ENCODE data around the gene CD226.
"Not testable (repeated sequence)": the region's sequence is repeated elsewhere in the genome, so short reads cannot be mapped to it uniquely, and the experiment has no call there.

CD226 gene

DNA sequence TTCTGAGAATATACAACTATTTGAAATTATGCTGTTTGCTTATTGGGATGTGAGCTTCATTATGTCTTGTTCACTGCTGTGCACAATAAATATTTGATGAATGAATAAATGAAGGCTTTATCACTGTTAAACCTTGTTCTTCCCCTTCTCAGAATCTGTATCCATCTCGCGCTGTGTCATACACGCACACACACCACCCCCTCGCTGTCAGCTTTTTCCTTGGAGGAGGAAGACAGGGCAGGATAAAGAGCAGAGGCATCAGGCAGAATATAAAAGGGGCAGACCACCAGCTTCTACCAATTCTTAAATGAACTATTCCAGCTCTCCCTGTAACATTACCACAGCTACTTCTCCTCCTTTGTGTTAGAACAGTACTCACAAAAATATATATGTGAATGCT is 75.0 kb downstream of the CD226 start:
- no peak for DNase-seq (ENCODE audit: low read depth)

- DNase-seq (ENCODE audit: low read depth), result no peak
These were observed 76.3 kb downstream of the CD226 start for GRCh38 chr18:69871363-69871762.

DNA sequence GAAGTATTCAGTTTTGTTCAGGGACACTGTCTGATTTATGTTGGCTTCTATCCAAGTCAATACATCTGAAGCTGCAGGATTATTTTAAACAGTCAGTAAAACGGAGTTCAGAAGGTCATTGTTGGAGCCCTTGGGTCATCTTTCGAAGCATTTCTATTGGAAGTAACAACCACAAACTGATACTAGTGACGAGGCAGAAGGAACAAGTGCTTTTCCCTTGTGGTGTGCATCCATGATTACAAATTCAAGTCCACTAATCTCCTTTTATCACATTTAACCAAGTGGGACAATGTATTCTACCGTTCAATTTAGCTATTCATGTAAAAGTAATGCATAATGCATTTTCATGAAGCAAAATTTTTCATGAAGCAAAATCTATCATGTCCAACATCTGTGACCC is 76.9 kb downstream of the CD226 start:
- no peak for DNase-seq (ENCODE audit: low read depth)

- DNase-seq (ENCODE audit: low read depth), result no peak
These were observed 81.5 kb downstream of the CD226 start for GRCh38 chr18:69866212-69866611.

DNA sequence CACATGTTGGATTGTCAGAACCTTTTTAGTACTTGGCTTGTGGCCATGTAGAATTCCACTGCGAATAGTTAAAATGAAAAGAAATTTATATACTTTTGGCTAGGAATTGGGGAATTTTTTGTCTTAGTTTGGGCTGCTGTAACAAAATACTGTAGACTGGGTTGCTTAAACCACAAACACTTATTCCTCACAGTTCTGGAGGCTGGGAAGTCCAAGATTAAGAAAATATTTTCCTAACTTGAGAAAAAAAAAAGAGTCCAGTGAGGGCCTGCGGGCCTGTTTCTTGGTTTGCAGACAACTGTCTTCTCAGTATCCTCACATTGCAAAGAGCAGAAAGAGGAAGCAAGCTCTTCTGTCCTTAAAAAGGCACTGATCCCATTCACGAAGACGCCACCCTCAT is 81.9 kb downstream of the CD226 start:
- DNase-seq (ENCODE audit: low read depth), result no peak

GRCh38 chr18:69864802-69865201 is 82.9 kb downstream of the CD226 start:
- not testable (repeated sequence) for DNase-seq (ENCODE audit: low read depth)

- no peak for DNase-seq (ENCODE audit: low read depth)
These were observed 88.8 kb downstream of the CD226 start for GRCh38 chr18:69858897-69859296.

- no peak for DNase-seq (ENCODE audit: low read depth)
These were observed 93.2 kb downstream of the CD226 start for GRCh38 chr18:69854455-69854854.

- DNase-seq (ENCODE audit: low read depth), result no peak
These were observed 94.6 kb downstream of the CD226 start for GRCh38 chr18:69853051-69853450.

DNA sequence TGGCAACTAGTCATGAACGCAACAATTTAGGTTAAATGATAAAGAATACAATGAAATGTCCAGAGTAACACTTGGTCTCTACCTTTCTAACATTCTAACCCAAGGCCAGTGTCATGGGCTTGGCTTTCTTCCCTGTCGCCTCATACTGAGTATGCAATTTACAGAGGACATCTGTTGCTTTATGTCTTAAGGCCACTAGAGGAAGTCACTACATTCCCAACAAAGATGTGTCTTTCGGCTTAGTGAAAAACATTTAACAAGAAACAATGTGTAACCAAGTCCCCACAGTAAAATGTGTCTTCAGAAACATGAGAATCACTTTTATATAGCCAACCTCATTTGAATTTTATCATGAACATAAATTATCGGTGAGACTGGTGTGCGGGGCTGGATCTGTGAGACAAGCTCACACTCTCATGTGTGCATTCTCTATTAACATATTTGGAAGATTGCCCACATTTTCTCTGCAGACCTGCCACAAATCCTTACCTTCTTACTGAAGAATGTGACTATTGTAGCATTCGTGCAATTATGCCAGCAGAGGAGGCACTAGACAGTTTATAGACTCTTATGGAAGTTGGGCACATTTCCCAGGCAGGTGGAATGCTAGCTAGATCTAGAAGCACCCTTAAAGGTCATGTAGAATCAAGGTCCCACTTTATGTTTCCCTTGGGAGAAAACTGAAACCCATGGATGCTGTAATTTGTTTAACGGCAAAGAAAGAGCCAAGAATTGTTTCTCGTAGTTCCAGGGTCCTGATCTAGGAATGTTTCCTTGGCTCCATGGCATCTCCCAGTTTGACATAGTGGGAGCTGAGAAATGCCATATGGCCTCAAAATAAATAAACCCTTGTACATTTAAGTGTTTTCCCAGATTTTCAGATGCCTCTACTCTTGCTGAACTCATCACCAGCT is 101.8 kb downstream of the CD226 start:
- no peak for DNase-seq (ENCODE audit: low read depth)

GRCh38 chr18:69844656-69845055 is 103.0 kb downstream of the CD226 start:
- no peak for DNase-seq (ENCODE audit: low read depth)

DNA sequence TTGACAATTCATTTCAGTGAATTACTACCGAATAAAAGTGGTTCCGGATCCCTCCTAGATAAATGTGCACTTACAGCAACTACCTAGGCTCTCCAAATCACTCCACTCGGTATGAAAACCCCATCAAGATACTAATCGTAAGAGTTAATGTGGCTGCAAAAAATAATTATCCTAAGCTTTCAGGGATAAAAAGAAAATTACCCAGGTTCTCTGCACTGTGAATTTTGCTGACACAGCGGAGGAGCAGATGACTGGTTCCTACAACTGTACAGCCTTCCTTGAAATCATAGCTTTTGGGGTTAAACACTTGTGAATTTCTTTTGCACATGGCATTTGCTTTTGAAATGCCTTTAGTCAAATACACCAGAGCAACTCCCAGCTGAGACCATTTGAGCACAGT is 104.7 kb downstream of the CD226 start:
- DNase-seq (ENCODE audit: low read depth), result no peak

GRCh38 chr18:69841117-69841516 is 106.6 kb downstream of the CD226 start:
- no peak for DNase-seq (ENCODE audit: low read depth)

- DNase-seq (ENCODE audit: low read depth), result no peak
These were observed 107.2 kb downstream of the CD226 start for GRCh38 chr18:69840445-69840844.

- no peak for DNase-seq (ENCODE audit: low read depth)
These were observed 107.7 kb downstream of the CD226 start for GRCh38 chr18:69840001-69840400.

- no peak for DNase-seq (ENCODE audit: low read depth)
These were observed 108.2 kb downstream of the CD226 start for GRCh38 chr18:69839497-69839896.

GRCh38 chr18:69838620-69839411 is 108.9 kb downstream of the CD226 start:
- no peak for DNase-seq (ENCODE audit: low read depth)

DNA sequence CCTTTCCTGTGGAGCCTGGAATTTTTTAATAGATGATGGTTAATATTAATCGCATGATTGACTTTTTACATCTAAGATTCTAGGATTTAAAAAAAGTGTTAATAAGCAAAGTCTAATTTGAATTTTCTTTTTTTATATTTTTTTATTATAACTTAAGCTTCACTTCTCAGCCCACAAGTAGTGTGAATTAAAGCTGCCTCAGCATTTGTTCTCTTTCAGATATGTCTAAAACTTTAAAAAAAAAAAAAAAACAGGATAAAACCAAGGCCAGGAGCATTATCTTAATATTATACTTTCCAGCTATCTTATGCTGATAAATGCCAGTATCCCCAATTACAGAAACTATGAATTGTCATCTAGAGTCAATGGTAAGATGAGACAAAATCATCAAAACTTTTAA is 109.7 kb downstream of the CD226 start:
- no peak for DNase-seq (ENCODE audit: low read depth)

DNA sequence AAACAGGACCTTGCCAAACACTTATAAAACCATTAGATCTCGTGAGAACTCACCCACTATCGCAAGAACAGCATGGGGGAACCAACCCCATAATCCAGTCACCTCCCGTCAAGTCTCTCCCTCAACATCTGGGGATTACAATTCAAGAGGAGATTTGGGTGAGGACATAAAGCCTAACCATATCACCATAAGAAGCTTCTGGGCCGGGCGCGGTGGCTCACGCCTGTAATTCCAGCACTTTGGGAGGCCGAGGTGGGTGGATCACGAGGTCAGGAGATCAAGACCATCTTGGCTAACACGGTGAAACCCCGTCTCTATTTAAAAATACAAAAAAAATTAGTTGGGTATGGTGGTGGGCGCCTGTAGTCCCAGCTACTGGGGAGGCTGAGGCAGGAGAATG is 112.7 kb downstream of the CD226 start:
- not testable (repeated sequence) for DNase-seq (ENCODE audit: low read depth)

DNA sequence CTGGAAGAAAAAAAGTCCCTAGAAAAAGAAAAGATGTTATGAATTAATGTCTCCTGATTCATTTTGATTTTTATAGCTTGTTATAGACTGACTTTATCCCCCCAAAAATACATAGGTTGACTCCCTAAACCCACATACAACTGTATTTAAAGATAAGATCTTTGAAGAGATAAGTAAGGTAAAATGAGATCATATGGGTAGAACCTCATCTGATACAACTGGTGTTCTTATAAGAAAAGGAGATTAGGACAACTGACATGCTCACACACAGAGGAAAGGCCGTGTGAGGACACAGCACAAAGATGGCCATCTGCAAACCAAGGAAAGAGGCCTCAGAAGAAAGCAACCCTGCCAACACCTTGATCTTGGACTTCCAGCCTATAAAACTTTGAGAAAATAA is 117.5 kb downstream of the CD226 start:
- no peak for DNase-seq (ENCODE audit: low read depth)

- no peak for DNase-seq (ENCODE audit: low read depth)
These were observed 127.1 kb downstream of the CD226 start for GRCh38 chr18:69820538-69820937.

DNA sequence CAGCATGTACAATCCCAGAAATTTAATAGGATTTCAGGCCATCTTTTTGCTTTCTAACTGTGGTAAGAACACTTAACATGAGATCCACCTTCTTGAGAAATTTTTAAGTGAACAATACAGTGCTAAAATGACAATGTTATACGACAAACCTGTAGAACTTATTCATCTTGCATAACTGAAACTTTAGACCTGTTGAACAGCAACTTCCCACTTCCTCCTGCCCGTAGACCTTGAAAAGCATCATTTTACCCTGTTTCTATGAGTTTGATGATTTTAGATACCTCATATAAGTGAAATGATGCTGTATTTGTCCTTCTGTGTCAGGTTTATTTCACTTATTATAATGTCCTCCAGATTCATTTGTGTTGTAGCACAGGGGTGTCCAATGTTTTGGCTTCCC is 128.2 kb downstream of the CD226 start:
- DNase-seq (ENCODE audit: low read depth), result no peak

GRCh38 chr18:69817335-69817940 is 130.2 kb downstream of the CD226 start:
- no peak for DNase-seq (ENCODE audit: low read depth)
